ENCODE data around the gene SNX24.

GRCh38 chr5:122877518-122877917, 32.1 kb downstream of the SNX24 start:
- TF ChIP-seq CTCF (IDR thresholded peaks at IDR 0.05) (no peak), POLR2A (IDR thresholded peaks at IDR 0.05) (no peak)
